Peyer's patch (tissue), 4 donors: Measurements from ENCODE around the gene TMEM163. TPM values are rescaled to one million over a fixed set of nuclear protein-coding genes. Genes with fewer than 3 reads are reported as not detected.

Experiments
- DNase-seq, 3 donors: peaks; one replicate each; pipeline ENCODE4 v3.0.0-alpha.2; 2017 to 2019
- H3K27ac ChIP-seq, 4 donors: fragments of 200-600 bp; sonication (generic); one replicate each; pipeline ENCODE4 v1.5.1; 2016 to 2019
- H3K27me3 ChIP-seq, 2 donors: fragments of 200-600 bp; sonication (generic); one replicate each; pipeline ENCODE4 v1.5.1; 2019
- H3K36me3 ChIP-seq, 3 donors: fragments of 200-600 bp; sonication (generic); one replicate each; pipeline ENCODE4 v1.5.1; 2016 to 2019
- H3K4me1 ChIP-seq, 4 donors: fragments of 200-600 bp; sonication (generic); one replicate each; pipeline ENCODE4 v1.5.1; 2016 to 2019
- H3K4me3 ChIP-seq, 4 donors: fragments of 200-600 bp; sonication (generic); 1 replicate in 3 of 4; 2 replicates in 1 of 4; pipeline ENCODE4 v1.5.1; 2016 to 2019; ENCODE audit warnings: mild to moderate bottlenecking in 1 of 4
- H3K9me3 ChIP-seq, 4 donors: fragments of 200-600 bp; sonication (generic); one replicate each; pipeline ENCODE4 v1.5.1; 2016 to 2019; ENCODE audit warnings: mild to moderate bottlenecking in 1 of 4
- POLR2A ChIP-seq, 2 donors: fragments of 450-650 bp; IDR thresholded peaks; one replicate each; pipeline ENCODE4 v1.5.1; 2017; ENCODE audit warnings: antibody characterized with exemption in 2 of 2, mild to moderate bottlenecking in 2 of 2, moderate library complexity in 2 of 2
- total RNA-seq, 4 donors: library from RNA; depleted of rRNA; stranded (reverse); fragments of >200 nt; gene quantifications; one replicate each; pipeline ENCODE4 v1.1.0, GENCODE V29; 2016
- TF ChIP-seq, protein P1 (sequence below), 6 experiments: fragments of 450-650 bp in 4 of 6; fragments of 200-600 bp in 2 of 6; sonication (generic) in 1 of 6; IDR thresholded peaks; one replicate each; pipeline ENCODE4 v1.5.1; 2017 to 2019; ENCODE audit warnings: antibody characterized with exemption in 6 of 6, mild to moderate bottlenecking in 3 of 6, moderate library complexity in 1 of 6

TMEM163 gene
- total RNA-seq, 4 donors from 2014 or later: 1.7 TPM; not detected in 3

DNA sequence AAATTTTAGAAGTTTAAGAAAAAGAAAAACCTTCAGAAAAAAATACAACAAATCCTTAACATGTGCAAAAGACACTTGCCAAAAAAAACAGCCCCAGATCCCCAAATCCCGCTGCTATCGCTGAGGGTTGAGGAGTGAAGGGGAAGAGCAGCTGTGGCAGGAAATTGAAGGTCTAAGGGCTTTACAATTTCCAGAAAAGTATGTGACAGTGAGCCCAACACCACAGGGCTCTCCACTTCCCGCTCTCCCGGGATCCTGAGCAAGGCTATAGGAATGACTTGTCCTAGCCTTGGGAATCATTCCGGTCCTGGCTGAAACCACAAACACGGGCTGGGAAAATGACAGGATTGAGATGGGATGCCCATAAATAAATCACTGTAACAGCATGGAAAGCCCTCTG is 191.4 kb downstream of the TMEM163 start:
- TF ChIP-seq POLR2A (IDR thresholded peaks at IDR 0.05): no peak
- TF ChIP-seq, protein P1, sequence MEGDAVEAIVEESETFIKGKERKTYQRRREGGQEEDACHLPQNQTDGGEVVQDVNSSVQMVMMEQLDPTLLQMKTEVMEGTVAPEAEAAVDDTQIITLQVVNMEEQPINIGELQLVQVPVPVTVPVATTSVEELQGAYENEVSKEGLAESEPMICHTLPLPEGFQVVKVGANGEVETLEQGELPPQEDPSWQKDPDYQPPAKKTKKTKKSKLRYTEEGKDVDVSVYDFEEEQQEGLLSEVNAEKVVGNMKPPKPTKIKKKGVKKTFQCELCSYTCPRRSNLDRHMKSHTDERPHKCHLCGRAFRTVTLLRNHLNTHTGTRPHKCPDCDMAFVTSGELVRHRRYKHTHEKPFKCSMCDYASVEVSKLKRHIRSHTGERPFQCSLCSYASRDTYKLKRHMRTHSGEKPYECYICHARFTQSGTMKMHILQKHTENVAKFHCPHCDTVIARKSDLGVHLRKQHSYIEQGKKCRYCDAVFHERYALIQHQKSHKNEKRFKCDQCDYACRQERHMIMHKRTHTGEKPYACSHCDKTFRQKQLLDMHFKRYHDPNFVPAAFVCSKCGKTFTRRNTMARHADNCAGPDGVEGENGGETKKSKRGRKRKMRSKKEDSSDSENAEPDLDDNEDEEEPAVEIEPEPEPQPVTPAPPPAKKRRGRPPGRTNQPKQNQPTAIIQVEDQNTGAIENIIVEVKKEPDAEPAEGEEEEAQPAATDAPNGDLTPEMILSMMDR (IDR thresholded peaks at IDR 0.05): no peak
- no peak overlapping the region for H3K27ac ChIP-seq
- H3K27me3 ChIP-seq: no peaks in the 10 kb centered on the region
- H3K4me1 ChIP-seq: no peaks in the 10 kb centered on the region
- DNase-seq: no peak
- no peaks in the 10 kb centered on the region for H3K9me3 ChIP-seq
- no peaks in the 10 kb centered on the region for H3K36me3 ChIP-seq
- no peak overlapping the region for H3K4me3 ChIP-seq

GRCh38 chr2:134522496-134523455 is 196.0 kb downstream of the TMEM163 start:
- no peaks in the 10 kb centered on the region for H3K27me3 ChIP-seq
- no peak overlapping the region for H3K4me3 ChIP-seq
- TF ChIP-seq, protein P1 (IDR thresholded peaks at IDR 0.05): no peak
- no peak for TF ChIP-seq POLR2A (IDR thresholded peaks at IDR 0.05)
- no peaks in the 10 kb centered on the region for H3K9me3 ChIP-seq
- DNase-seq: no peak
- H3K36me3 ChIP-seq: no peaks in the 10 kb centered on the region
- no peak overlapping the region for H3K27ac ChIP-seq
- H3K4me1 ChIP-seq: no peaks in the 10 kb centered on the region

DNA sequence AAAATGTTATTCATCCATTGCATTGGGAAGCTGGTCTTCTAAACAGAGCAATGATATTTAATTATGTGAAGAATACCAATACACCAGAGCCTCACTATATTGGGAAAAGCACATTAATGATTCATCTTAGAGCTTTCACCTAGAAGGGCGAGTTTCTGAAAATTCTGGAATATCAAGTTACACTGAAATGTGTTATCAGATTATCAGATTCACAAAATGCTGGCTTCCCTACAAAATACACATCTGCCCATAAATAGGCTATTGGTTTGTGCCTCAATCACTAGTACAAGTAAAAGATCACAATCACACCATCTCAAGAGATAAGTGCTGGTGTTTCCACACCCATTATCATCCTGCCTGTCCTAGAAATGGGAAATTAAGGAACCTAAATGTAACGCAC is 200.7 kb downstream of the TMEM163 start:
- TF ChIP-seq POLR2A (IDR thresholded peaks at IDR 0.05): no peak
- TF ChIP-seq, protein P1 (IDR thresholded peaks at IDR 0.05): no peak
- Histone ChIP-seq H3K4me3 (no peak overlapping the region), H3K36me3 (no peaks in the 10 kb centered on the region)

GRCh38 chr2:134515137-134515536 is 203.7 kb downstream of the TMEM163 start:
- Histone ChIP-seq H3K4me1 (no peaks in the 10 kb centered on the region), H3K36me3 (no peaks in the 10 kb centered on the region), H3K27me3 (no peaks in the 10 kb centered on the region), H3K4me3 (no peak overlapping the region), H3K27ac (no peak overlapping the region), H3K9me3 (no peaks in the 10 kb centered on the region)
- DNase-seq: no peak
- TF ChIP-seq POLR2A (IDR thresholded peaks at IDR 0.05): no peak
- TF ChIP-seq, protein P1 (IDR thresholded peaks at IDR 0.05): no peak

More for the DNA sequence above, 200.7 kb downstream of the TMEM163 start:
- Histone ChIP-seq H3K27ac (no peak overlapping the region), H3K27me3 (no peaks in the 10 kb centered on the region), H3K9me3 (no peaks in the 10 kb centered on the region), H3K4me1 (no peaks in the 10 kb centered on the region)
- no peak for DNase-seq

DNA sequence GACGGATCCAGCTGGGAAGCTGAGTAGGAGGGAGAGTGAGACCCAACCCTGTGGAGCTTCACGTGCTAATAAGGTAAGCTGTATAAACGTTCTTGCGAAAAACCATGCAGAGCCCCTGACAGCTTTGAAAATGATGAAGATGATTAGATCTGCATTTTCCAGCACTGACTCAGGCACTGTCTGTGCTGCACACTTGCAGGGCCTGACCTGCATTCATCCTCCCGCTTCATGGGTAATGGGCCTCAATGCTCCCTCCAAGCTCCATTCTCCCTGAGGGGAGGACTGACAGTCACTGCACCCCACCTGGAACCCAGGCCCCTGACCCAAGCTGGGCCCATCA is 205.4 kb downstream of the TMEM163 start:
- Histone ChIP-seq H3K27ac (no peak overlapping the region), H3K4me1 (no peaks in the 10 kb centered on the region), H3K9me3 (no peaks in the 10 kb centered on the region), H3K27me3 (no peaks in the 10 kb centered on the region), H3K4me3 (no peak overlapping the region), H3K36me3 (no peaks in the 10 kb centered on the region)
- DNase-seq: no peak
- TF ChIP-seq, protein P1 (IDR thresholded peaks at IDR 0.05): no peak
- TF ChIP-seq POLR2A (IDR thresholded peaks at IDR 0.05): no peak
